H9 (cell line): ENCODE measurements around the gene POU6F2. TPM values are rescaled to one million over a fixed set of nuclear protein-coding genes. Genes with fewer than 3 reads are reported as not detected.

ENCODE experiments used
- DNase-seq: peaks from one replicate; pipeline ENCODE4 v3.0.0-alpha.2; 2017
- H2AFZ ChIP-seq: one replicate; pipeline ENCODE4 v1.6.1; 2013; ENCODE audit warnings: mild to moderate bottlenecking, low read length, control low read depth, moderate library complexity
- H2AK5ac ChIP-seq: 2 replicates; pipeline ENCODE4 v1.6.1; 2013; ENCODE audit warnings: low read length, control low read depth, mixed read lengths; ENCODE audit not compliant: insufficient read length
- H2BK120ac ChIP-seq: one replicate; pipeline ENCODE4 v1.6.1; 2013; ENCODE audit warnings: low read depth, mild to moderate bottlenecking, low read length, control low read depth, inconsistent platforms; ENCODE audit not compliant: poor library complexity, severe bottlenecking
- H2BK12ac ChIP-seq: 2 replicates; pipeline ENCODE4 v1.6.1; 2013; ENCODE audit warnings: low read length, control low read depth, mixed read lengths, low read depth; ENCODE audit not compliant: insufficient read length
- H2BK15ac ChIP-seq: 2 replicates; pipeline ENCODE4 v1.6.1; 2013; ENCODE audit warnings: low read depth, low read length, control low read depth
- H2BK20ac ChIP-seq: one replicate; pipeline ENCODE4 v1.6.1; 2013; ENCODE audit warnings: low read depth, mild to moderate bottlenecking, low read length, control low read depth, inconsistent platforms; ENCODE audit not compliant: poor library complexity, severe bottlenecking
- H2BK5ac ChIP-seq: 2 replicates; pipeline ENCODE4 v1.6.1; 2013; ENCODE audit warnings: low read length, control low read depth, mixed read lengths; ENCODE audit not compliant: insufficient read length
- H3K14ac ChIP-seq: 2 replicates; pipeline ENCODE4 v1.6.1; 2013; ENCODE audit warnings: low read length, control low read depth; ENCODE audit not compliant: insufficient read depth
- H3K18ac ChIP-seq: 2 replicates; pipeline ENCODE4 v1.6.1; 2013; ENCODE audit warnings: low read depth, mild to moderate bottlenecking, mixed read lengths, low read length, control low read depth; ENCODE audit not compliant: insufficient read length
- H3K23ac ChIP-seq: 2 replicates; pipeline ENCODE4 v1.6.1; 2013; ENCODE audit warnings: low read length, control low read depth, mixed read lengths, low read depth; ENCODE audit not compliant: insufficient read length
- H3K23me2 ChIP-seq: 2 replicates; pipeline ENCODE4 v1.6.1; 2013; ENCODE audit warnings: low read depth, mild to moderate bottlenecking, mixed read lengths, low read length, control low read depth; ENCODE audit not compliant: insufficient read length, poor library complexity, severe bottlenecking
- H3K27ac ChIP-seq: 2 replicates; pipeline ENCODE4 v1.5.1; 2013; ENCODE audit warnings: low read length, control low read depth, mixed read lengths, low read depth; ENCODE audit not compliant: insufficient read length
- H3K27me3 ChIP-seq: 2 replicates; pipeline ENCODE4 v1.6.1; 2013; ENCODE audit warnings: low read length, control low read depth, inconsistent platforms; ENCODE audit not compliant: insufficient read depth
- H3K4ac ChIP-seq: 2 replicates; pipeline ENCODE4 v1.6.1; 2013; ENCODE audit warnings: low read depth, mild to moderate bottlenecking, control low read depth, inconsistent platforms, low read length, moderate library complexity
- H3K4me1 ChIP-seq: 2 replicates; pipeline ENCODE4 v1.6.1; 2013; ENCODE audit warnings: low read length, control low read depth, inconsistent platforms; ENCODE audit not compliant: insufficient read depth
- H3K4me2 ChIP-seq: 2 replicates; pipeline ENCODE4 v1.6.1; 2013; ENCODE audit warnings: low read length, control low read depth, mixed read lengths; ENCODE audit not compliant: insufficient read length, insufficient read depth
- H3K56ac ChIP-seq: 2 replicates; pipeline ENCODE4 v1.6.1; 2013; ENCODE audit warnings: low read depth, mild to moderate bottlenecking, mixed read lengths, low read length, control low read depth; ENCODE audit not compliant: insufficient read length
- H3K79me1 ChIP-seq: 2 replicates; pipeline ENCODE4 v1.6.1; 2013; ENCODE audit warnings: low read depth, mild to moderate bottlenecking, moderate library complexity, low read length, control low read depth, inconsistent platforms; ENCODE audit not compliant: insufficient read depth, poor library complexity, severe bottlenecking
- H3K79me2 ChIP-seq: 2 replicates; pipeline ENCODE4 v1.6.1; 2013; ENCODE audit warnings: low read length, control low read depth, inconsistent platforms; ENCODE audit not compliant: insufficient read depth
- H3K9ac ChIP-seq: 2 replicates; pipeline ENCODE4 v1.6.1; 2013; ENCODE audit warnings: low read length, control low read depth, mixed read lengths; ENCODE audit not compliant: insufficient read length; ENCODE audit errors: extremely low read depth
- H3K9me3 ChIP-seq: one replicate; pipeline ENCODE4 v1.6.1; 2013; ENCODE audit warnings: low read depth, low read length, inconsistent platforms; ENCODE audit not compliant: control insufficient read depth
- H3T11ph ChIP-seq: one replicate; pipeline ENCODE4 v1.6.1; 2013; ENCODE audit warnings: mild to moderate bottlenecking, low read length, control low read depth, inconsistent platforms
- H4K20me1 ChIP-seq: one replicate; pipeline ENCODE4 v1.6.1; 2013; ENCODE audit not compliant: control insufficient read depth, insufficient read length, insufficient read depth
- H4K5ac ChIP-seq: 2 replicates; pipeline ENCODE4 v1.6.1; 2013; ENCODE audit warnings: low read depth, mild to moderate bottlenecking, mixed read lengths, low read length, control low read depth; ENCODE audit not compliant: insufficient read length
- H4K8ac ChIP-seq: replicated peaks from 2 replicates; pipeline ENCODE4 v1.6.1; 2013; ENCODE audit warnings: low read length, control low read depth, mixed read lengths, low read depth; ENCODE audit not compliant: insufficient read length
- H4K91ac ChIP-seq: 2 replicates; pipeline ENCODE4 v1.6.1; 2013; ENCODE audit warnings: low read depth, mild to moderate bottlenecking, moderate library complexity, mixed read lengths, low read length, control low read depth; ENCODE audit not compliant: insufficient read length
- H3K27ac Mint-ChIP-seq, 3 experiments: 2 replicates in 2 of 3; 3 replicates in 1 of 3; pipeline ENCODE4 v1.8.0; 2020 to 2021; ENCODE audit warnings: mixed read lengths in 3 of 3, mild to moderate bottlenecking in 1 of 3, moderate library complexity in 1 of 3
- H3K27me3 Mint-ChIP-seq: 2 replicates; pipeline ENCODE4 v1.8.0; 2021; ENCODE audit warnings: low read depth, mild to moderate bottlenecking, moderate library complexity, mixed read lengths
- H3K36me3 Mint-ChIP-seq, 3 experiments: 2 replicates in 2 of 3; 3 replicates in 1 of 3; pipeline ENCODE4 v1.8.0; 2020 to 2021; ENCODE audit warnings: low read depth in 3 of 3, mixed read lengths in 3 of 3; ENCODE audit not compliant: insufficient read depth in 1 of 3
- H3K4me1 Mint-ChIP-seq, 2 experiments: 2 replicates each; pipeline ENCODE4 v1.8.0; 2020; ENCODE audit warnings: mixed read lengths in 2 of 2
- H3K4me3 Mint-ChIP-seq, 2 experiments: 2 replicates in 1 of 2; 3 replicates in 1 of 2; pipeline ENCODE4 v1.8.0; 2020 to 2021; ENCODE audit warnings: mild to moderate bottlenecking in 2 of 2, mixed read lengths in 2 of 2, moderate library complexity in 1 of 2
- H3K9me3 Mint-ChIP-seq, 2 experiments: 2 replicates in 1 of 2; 3 replicates in 1 of 2; pipeline ENCODE4 v1.8.0; 2020; ENCODE audit warnings: mild to moderate bottlenecking in 2 of 2, mixed read lengths in 2 of 2, moderate library complexity in 1 of 2
- CTCF ChIP-seq: fragments of 200-600 bp; sonication (generic); conservative IDR thresholded peaks from 3 replicates; pipeline ENCODE4 v1.8.0; 2021; ENCODE audit warnings: antibody characterized with exemption, mild to moderate bottlenecking
- WGBS: extraction: QIAGEN DNeasy Blood & Tissue Kit; methylation state at CpG from one replicate; pipeline ENCODE4 v1.1.7; 2013; ENCODE audit warnings: missing lambda C conversion rate, low lambda C conversion rate, mixed read lengths; ENCODE audit not compliant: insufficient read length; ENCODE audit errors: extremely low coverage; 5-methylcytosine and 5-hydroxymethylcytosine counted together
- total RNA-seq: library from RNA; stranded (reverse); gene quantifications from 2 replicates; pipeline ENCODE4 v1.2.1, GENCODE V29; 2021

POU6F2 gene
- total RNA-seq, 1 experiment from 2014 or later = 1.9 TPM

- Histone ChIP-seq H4K8ac (no peak overlapping the region), H4K20me1 (no peaks in the 10 kb centered on the region), H3K79me2 (no peaks in the 10 kb centered on the region), H3K79me1 (no peaks in the 10 kb centered on the region), H4K91ac (no peak overlapping the region), H3K18ac (no peak overlapping the region), H2BK12ac (no peak overlapping the region), H3K27me3 (no peaks in the 10 kb centered on the region), H2AK5ac (no peak overlapping the region), H3T11ph (no peak overlapping the region), H2BK15ac (no peak overlapping the region), H2BK20ac (no peak overlapping the region), H3K23me2 (peaks cover 7% of the 10 kb centered on the region), H3K9ac (no peak overlapping the region), H3K27ac (no peak overlapping the region), H4K5ac (no peak overlapping the region), H3K4me1 (no peaks in the 10 kb centered on the region), H3K23ac (no peak overlapping the region), H3K4ac (no peak overlapping the region), H3K4me2 (no peak overlapping the region), H3K56ac (no peak overlapping the region), H2BK5ac (no peak overlapping the region), H2AFZ (no peak overlapping the region), H2BK120ac (no peak overlapping the region), H3K14ac (no peak overlapping the region), H3K9me3 (no peaks in the 10 kb centered on the region)
- peaks cover 5% of the 10 kb centered on the region for H3K27me3 Mint-ChIP-seq
- H3K36me3 Mint-ChIP-seq = no peaks in the 10 kb centered on the region
- DNase-seq = no peak
- H3K27ac Mint-ChIP-seq = no peak overlapping the region
- WGBS = no CpG with 5 or more reads among the region's 13 CpGs
- TF ChIP-seq CTCF = no peak
- H3K4me1 Mint-ChIP-seq = peaks cover 3 to 4% of the 10 kb centered on the region in 2 experiments; a peak in 3 of 4 replicates
- no peaks in the 10 kb centered on the region for H3K9me3 Mint-ChIP-seq
- peak overlapping the region; percentile 87 to 92 for H3K4me3 Mint-ChIP-seq
These were observed 437.5 kb downstream of the POU6F2 start for GRCh38 chr7:39415091-39415787.
